K562 (cell line): ENCODE results near the gene ACP4. TPM values are rescaled to one million over a fixed set of nuclear protein-coding genes. Genes with fewer than 3 reads are reported as not detected.

Experiments
- ARID1B ChIP-seq: fragments of 450-650 bp; IDR thresholded peaks from 2 replicates; pipeline ENCODE4 v1.6.1; 2016; ENCODE audit warnings: antibody characterized with exemption, mild to moderate bottlenecking, inconsistent platforms
- ARID4B ChIP-seq: sonication (generic); formaldehyde crosslinking; IDR thresholded peaks from 2 replicates; pipeline ENCODE4 v1.8.0; 2022; ENCODE audit warnings: mild to moderate bottlenecking, missing genetic modification reagents
- CEBPG ChIP-seq, 3 experiments: fragments of 200-800 bp in 1 of 3; sonication (Bioruptor generic) in 1 of 3; sonication (generic) in 1 of 3; formaldehyde crosslinking in 1 of 3; IDR thresholded peaks in 2 of 3; conservative IDR thresholded peaks in 1 of 3; 2 replicates each; pipeline versions ENCODE4 v1.6.1 to v1.8.0; 2016 to 2022; ENCODE audit warnings: missing compliant biosample characterization in 2 of 3, missing genetic modification characterization in 2 of 3, mild to moderate bottlenecking in 1 of 3, missing genetic modification reagents in 1 of 3
- CHD1 ChIP-seq: fragments of 200-600 bp; sonication (generic); IDR thresholded peaks from one replicate; pipeline ENCODE4 v1.6.1; 2012; ENCODE audit warnings: mild to moderate bottlenecking, moderate library complexity, low read length, inconsistent platforms
- ESRRA ChIP-seq: fragments of 450-650 bp; IDR thresholded peaks from 2 replicates; pipeline ENCODE4 v1.6.1; 2014; ENCODE audit warnings: low read depth, mild to moderate bottlenecking, moderate library complexity, borderline replicate concordance
- FOXA3 ChIP-seq, 2 experiments: fragments of 450-650 bp in 1 of 2; sonication (generic) in 1 of 2; formaldehyde crosslinking; IDR thresholded peaks in 1 of 2; conservative IDR thresholded peaks in 1 of 2; 2 replicates each; pipeline versions ENCODE4 v1.4.0 to v1.8.0; 2020 to 2022; ENCODE audit warnings: mild to moderate bottlenecking in 2 of 2, missing genetic modification reagents in 1 of 2
- GABPA ChIP-seq: fragments of 200-800 bp; sonication (Bioruptor generic); conservative IDR thresholded peaks from 2 replicates; pipeline ENCODE4 v1.6.1; 2016; ENCODE audit warnings: low read depth, missing genetic modification characterization, missing compliant biosample characterization
- HCFC1 ChIP-seq: IDR thresholded peaks from 2 replicates; pipeline ENCODE4 v1.6.1; 2012; ENCODE audit warnings: low read depth, low read length, improper control_type of control experiment
- HEY1 ChIP-seq: fragments of 250-450 bp; sonication (Bioruptor Pico); IDR thresholded peaks from 2 replicates; pipeline ENCODE4 v1.5.0; 2020; ENCODE audit warnings: mild to moderate bottlenecking, moderate library complexity, borderline replicate concordance
- ID3 ChIP-seq, 2 experiments: fragments of 250-450 bp in 1 of 2; fragments of 450-650 bp in 1 of 2; sonication (Bioruptor Pico) in 1 of 2; IDR thresholded peaks; 2 replicates each; pipeline versions ENCODE4 v1.6.1 to v1.8.0; 2016 to 2021; ENCODE audit warnings: mild to moderate bottlenecking in 2 of 2, moderate library complexity in 2 of 2, missing compliant biosample characterization in 1 of 2, missing genetic modification characterization in 1 of 2
- MYBL2 ChIP-seq, 2 experiments: fragments of 450-650 bp in 1 of 2; sonication (generic) in 1 of 2; formaldehyde crosslinking in 1 of 2; IDR thresholded peaks; 2 replicates each; pipeline versions ENCODE4 v1.6.1 to v1.8.1; 2017 to 2022; ENCODE audit warnings: borderline replicate concordance in 1 of 2, inconsistent platforms in 1 of 2, low read depth in 1 of 2, mild to moderate bottlenecking in 1 of 2, missing genetic modification reagents in 1 of 2, moderate library complexity in 1 of 2
- NFE2L1 ChIP-seq: fragments of 450-650 bp; IDR thresholded peaks from 2 replicates; pipeline ENCODE4 v1.6.1; 2016; ENCODE audit warnings: missing genetic modification characterization, low read depth, mild to moderate bottlenecking, missing compliant biosample characterization, moderate library complexity, borderline replicate concordance
- NFIC ChIP-seq: fragments of 450-650 bp; IDR thresholded peaks from 2 replicates; pipeline ENCODE4 v1.6.1; 2017; ENCODE audit warnings: mild to moderate bottlenecking, inconsistent platforms
- NR1H2 ChIP-seq: sonication (generic); formaldehyde crosslinking; IDR thresholded peaks from 2 replicates; pipeline ENCODE4 v1.4.0; 2020; ENCODE audit warnings: mild to moderate bottlenecking, missing genetic modification reagents
- ZBTB17 ChIP-seq: fragments of 450-650 bp; formaldehyde crosslinking; IDR thresholded peaks from 2 replicates; pipeline ENCODE4 v1.4.0; 2020; ENCODE audit warnings: mild to moderate bottlenecking
- ZHX1 ChIP-seq: fragments of 150-350 bp; conservative IDR thresholded peaks from 2 replicates; pipeline ENCODE4 v1.6.1; 2014; ENCODE audit warnings: low read length
- ZNF133 ChIP-seq: fragments of 250-450 bp; sonication (Bioruptor Pico); IDR thresholded peaks from 2 replicates; pipeline ENCODE4 v1.4.0; 2020; ENCODE audit warnings: mild to moderate bottlenecking
- ZNF354B ChIP-seq: fragments of 250-450 bp; sonication (Bioruptor Pico); IDR thresholded peaks from 2 replicates; pipeline ENCODE4 v1.4.0; 2020
- polyA plus RNA-seq, 8 experiments: library from polyadenylated mRNA; depleted of rRNA in 4 of 8; stranded (reverse) in 5 of 8; unstranded in 3 of 8; fragments of >200 nt; fragmentation: Nextera tagmentation in 2 of 8; fragmentation: Illumina TruSeq in 1 of 8; extraction: Ambion mirVana in 2 of 8; extraction: Trizol in 1 of 8; gene quantifications; 2 replicates each; pipeline versions ENCODE4 v1.2.1 to v1.2.3, GENCODE V29; 2011 to 2014; ENCODE audit warnings: inconsistent platforms in 1 of 8, missing spikeins in 1 of 8
- total RNA-seq, 7 experiments: library from RNA; depleted of rRNA in 6 of 7; stranded (reverse); fragments of >200 nt in 6 of 7; fragmentation: Illumina TruSeq in 2 of 7; extraction: Trizol in 2 of 7; gene quantifications; 2 replicates each; pipeline versions ENCODE4 v1.2.1 to v1.2.3, GENCODE V29; 2011 to 2021; ENCODE audit warnings: low replicate concordance in 1 of 7

The ACP4 gene
- total and polyA plus RNA-seq, 9 of the 15 experiments (the other 6 are each of a cell fraction or from before 2014, with no cell fraction given), result not detected

DNA sequence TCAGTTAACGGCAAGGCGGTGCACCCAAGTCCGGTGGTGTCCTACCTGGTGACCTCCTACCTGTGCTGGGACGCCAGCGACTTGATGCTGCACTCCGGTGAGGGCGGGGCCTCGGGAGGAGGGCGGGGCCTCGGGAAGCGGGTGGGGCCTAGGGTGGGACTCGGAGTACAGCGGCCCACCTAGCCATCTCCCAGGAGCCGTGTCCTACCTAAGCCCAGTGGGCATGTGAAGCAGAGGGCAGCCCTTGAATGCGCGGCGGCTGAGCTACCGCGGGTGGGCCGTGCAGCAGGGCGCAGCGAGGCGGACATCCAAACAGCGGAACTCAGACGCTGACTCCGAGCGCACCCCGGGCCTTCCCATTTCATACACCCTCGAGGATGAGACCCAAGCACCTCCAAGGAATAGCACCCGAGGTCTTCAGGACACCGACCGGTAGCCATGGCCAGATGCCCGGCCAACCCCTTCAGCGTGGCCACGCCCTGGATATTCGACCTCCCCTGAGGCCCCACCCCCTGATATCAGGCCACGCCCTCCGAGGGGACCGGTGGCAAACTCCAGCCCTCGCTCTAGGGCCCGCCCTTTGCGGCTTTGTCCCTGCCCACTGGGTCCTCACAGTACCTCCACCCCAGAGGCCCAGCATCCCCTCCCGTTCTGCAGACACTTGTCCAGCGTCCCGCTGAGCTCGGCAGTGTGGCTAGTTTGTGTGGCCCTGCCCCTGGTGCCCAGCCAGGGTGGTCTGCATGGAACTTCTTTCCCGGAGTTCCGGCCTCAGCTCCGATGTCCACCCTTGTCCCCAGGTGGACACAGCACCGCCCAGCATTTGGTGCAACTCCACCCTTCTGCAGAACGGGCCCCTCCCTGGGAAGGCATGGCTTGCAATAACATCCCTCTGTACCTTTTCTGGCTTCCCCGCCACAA lies 28.0 kb downstream of the ACP4 start (continued):
- no peak for TF ChIP-seq ARID1B
- TF ChIP-seq ZBTB17 (CRISPR knock-in tag), result 0 out of 2 replicates have a peak, but pooled peaks have one; percentile 35
- TF ChIP-seq ZHX1, result no peak
- TF ChIP-seq NR1H2 (CRISPR knock-in tag), result no peak
- TF ChIP-seq FOXA3 (CRISPR knock-in tag; conservative IDR thresholded peaks at IDR 0.05 in 1 of 2, IDR thresholded peaks at IDR 0.05 in 1 of 2), result 0 out of 4 replicates have a peak, but pooled peaks of 1 of the 2 experiments have one; percentile 33
- TF ChIP-seq ARID4B, result no peak
- no peak for TF ChIP-seq NFIC
- TF ChIP-seq ZNF354B (CRISPR knock-in tag), result no peak
- no peak for TF ChIP-seq GABPA (tag)
- TF ChIP-seq CEBPG (CRISPR knock-in tag; IDR thresholded peaks at IDR 0.05), result no peak
- no peak for TF ChIP-seq CEBPG (tag; conservative IDR thresholded peaks at IDR 0.05 in 1 of 2, IDR thresholded peaks at IDR 0.05 in 1 of 2)
- no peak for TF ChIP-seq HCFC1
- TF ChIP-seq ZNF133, result no peak
- no peak for TF ChIP-seq HEY1 (CRISPR knock-in tag)
- TF ChIP-seq NFE2L1, result no peak
- peak; percentile 19; the same call in 1 of the 2 replicates for TF ChIP-seq ESRRA
- no peak for TF ChIP-seq ID3 (CRISPR knock-in tag; IDR thresholded peaks at IDR 0.05)
- no peak for TF ChIP-seq ID3 (tag; IDR thresholded peaks at IDR 0.05)
- no peak for TF ChIP-seq MYBL2 (IDR thresholded peaks at IDR 0.05; ENCODE audit: low read depth)
- TF ChIP-seq MYBL2 (CRISPR knock-in tag; IDR thresholded peaks at IDR 0.05; ENCODE audit: borderline replicate concordance), result no peak
- peak; percentile 84 for TF ChIP-seq CHD1
